CD1c-positive myeloid dendritic cell (primary cell): Measurements from ENCODE around the gene GLT6D1.
"Not testable (repeated sequence)": the region's sequence is repeated elsewhere in the genome, so short reads cannot be mapped to it uniquely, and the experiment has no call there.

ENCODE experiments used
- DNase-seq: peaks from one replicate; pipeline ENCODE4 v3.0.0-alpha.2; 2016; ENCODE audit errors: extremely low spot score

Gene GLT6D1, protein sequence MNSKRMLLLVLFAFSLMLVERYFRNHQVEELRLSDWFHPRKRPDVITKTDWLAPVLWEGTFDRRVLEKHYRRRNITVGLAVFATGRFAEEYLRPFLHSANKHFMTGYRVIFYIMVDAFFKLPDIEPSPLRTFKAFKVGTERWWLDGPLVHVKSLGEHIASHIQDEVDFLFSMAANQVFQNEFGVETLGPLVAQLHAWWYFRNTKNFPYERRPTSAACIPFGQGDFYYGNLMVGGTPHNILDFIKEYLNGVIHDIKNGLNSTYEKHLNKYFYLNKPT

DNA sequence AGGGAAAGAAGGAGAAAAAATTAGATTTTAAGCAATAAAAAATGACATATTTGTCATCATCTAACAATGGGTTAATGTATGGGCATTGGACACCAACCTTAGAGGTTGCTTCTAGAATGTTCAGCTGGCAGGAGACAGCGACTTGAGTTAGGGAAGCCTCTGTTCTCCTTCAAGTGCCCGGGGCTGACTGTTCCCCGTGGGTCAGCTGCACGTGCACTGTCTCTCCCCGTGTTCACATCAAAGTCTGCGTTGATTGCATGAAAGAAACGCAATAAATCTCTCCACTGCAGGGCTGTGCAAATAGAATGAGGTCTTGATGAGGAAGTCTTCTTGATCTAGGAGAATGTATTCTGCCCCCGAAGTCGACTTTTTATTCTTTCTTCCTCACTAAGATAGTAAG is at the start of gene GLT6D1:
Gene GLT6D1, minus strand, starts transcription at position 345 of the 400 bp plus-strand sequence. CDS start 353 bp downstream, outside the sequence.
- DNase-seq = no peak

DNA sequence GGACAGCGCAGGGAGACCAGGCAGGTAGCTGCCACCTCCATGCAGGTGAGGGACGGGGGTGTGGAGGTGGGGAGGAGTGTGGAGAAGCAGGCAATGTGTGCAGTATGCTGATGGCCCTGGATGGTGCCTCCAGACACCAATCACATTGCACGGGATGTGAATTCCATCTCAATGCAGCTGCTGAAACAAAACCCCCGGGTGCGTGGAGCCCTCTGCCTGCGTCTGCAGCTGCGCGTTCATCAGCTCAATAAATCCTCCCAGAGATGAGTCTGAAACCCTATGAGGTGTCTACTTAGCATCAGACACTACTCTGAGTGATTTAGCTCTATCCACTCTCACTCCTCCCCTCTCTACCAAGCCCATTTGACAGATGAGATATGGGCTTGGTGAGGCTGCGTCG is 49.7 kb upstream of the GLT6D1 start:
- DNase-seq = no peak

DNA sequence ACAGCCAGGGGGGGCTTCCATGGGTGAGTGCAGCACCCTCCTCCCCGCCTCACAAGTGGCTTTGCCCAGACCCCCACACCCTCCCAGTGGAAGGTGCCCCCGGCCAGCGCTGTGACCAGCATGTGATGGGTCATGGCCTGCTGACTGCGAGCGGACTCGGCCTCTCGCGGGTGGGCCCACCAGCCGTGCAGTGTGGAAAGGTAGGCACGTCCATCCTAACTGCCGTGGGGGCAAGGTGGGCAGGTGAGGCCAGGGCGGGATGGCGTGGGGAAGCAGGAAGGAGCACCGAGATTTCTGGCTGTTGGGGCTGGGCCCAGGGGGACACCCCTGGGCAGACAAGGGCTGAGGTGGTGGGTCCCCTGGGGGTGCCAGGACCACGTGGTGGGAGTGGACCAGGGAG is 47.9 kb upstream of the GLT6D1 start:
- DNase-seq = no peak

DNA sequence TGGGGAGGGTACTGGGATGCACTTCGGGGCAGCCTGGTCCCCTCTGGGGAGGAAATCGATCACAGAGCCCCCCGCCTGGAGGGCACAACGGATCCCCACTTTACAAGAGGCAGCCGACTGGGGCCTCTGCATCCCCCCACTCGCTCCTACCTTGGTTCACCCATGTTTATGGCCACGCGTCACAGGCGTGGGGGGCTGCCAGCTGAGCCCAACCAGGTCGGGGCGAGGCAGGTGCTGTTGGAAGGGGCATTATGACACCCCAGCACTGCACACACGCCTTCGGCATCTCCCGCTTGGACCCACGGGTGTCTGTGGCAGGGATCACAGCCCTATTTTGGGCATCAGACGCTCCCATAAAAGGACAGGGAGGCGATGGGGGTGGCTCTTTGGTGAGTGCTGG is 45.4 kb upstream of the GLT6D1 start:
- no peak for DNase-seq

DNA sequence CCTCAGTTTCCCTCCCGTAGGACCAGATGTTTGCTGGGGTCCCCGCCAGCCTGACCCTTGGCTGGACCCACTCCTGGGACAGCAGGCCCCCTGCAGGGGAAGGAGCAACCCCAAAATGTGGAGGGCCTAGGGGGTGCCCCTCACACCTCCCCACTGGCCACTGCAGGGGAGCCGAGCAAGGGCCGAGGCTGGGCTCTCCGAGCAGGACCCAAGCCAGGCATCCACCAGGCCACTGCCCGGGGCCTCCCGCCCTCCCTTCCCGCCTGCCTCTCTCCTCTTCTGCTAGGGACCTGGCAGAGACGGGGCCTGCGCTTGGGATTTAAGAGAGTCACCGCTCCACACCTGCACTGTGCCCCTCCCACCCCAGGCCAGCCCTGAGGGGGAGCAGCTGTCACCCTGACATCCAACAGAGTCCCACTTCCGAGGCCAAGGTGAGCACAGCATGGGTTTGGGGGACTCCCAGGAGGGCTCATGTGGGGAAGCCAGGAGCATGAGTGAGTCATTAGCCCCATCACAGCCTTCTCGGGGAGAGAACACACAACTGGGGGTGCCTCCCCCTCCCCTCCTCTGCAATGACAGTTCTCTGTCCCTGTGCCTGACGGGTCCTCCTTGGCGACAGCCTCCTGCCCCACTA is 44.2 kb upstream of the GLT6D1 start:
- DNase-seq = no peak

DNA sequence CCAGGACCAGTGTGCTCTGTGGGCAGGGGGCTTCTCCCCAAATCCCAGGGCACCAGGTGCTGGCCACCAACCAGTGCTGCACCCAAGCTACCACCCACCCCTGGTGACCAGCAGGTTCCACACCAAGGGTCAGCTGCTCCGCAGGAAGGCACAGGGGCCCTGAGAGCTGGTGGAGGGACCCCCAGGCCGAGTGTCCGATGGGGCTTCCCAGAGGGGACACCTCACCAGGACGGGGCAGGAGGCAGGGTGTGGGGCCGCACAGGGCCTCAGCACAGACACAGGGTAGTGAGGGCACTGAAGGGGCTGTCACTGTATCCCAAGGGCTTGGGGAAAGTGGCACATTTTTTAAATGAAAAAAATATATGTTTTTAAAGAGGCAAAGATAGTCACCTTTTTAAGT is 41.8 kb upstream of the GLT6D1 start:
- no peak for DNase-seq

DNA sequence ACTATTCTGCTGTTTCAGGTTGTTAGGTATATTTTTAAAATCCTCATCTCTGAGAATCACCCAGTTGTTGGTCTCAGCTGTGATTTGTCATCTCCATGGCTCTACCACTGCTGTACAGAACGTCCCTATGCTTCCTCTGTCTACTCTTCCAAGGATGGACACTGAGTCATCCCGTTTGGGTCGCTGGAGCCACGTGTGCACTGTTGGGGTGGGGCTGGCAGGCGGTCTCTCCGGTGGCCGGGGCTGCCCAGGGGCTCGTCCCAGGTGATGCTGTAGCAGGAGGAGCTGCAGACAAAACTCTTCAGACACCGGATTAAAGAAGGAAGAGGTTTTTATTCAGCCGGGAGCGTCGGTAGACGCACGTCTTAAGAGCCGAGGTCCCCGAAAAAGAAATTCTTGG is 40.7 kb upstream of the GLT6D1 start:
- no peak for DNase-seq

DNA sequence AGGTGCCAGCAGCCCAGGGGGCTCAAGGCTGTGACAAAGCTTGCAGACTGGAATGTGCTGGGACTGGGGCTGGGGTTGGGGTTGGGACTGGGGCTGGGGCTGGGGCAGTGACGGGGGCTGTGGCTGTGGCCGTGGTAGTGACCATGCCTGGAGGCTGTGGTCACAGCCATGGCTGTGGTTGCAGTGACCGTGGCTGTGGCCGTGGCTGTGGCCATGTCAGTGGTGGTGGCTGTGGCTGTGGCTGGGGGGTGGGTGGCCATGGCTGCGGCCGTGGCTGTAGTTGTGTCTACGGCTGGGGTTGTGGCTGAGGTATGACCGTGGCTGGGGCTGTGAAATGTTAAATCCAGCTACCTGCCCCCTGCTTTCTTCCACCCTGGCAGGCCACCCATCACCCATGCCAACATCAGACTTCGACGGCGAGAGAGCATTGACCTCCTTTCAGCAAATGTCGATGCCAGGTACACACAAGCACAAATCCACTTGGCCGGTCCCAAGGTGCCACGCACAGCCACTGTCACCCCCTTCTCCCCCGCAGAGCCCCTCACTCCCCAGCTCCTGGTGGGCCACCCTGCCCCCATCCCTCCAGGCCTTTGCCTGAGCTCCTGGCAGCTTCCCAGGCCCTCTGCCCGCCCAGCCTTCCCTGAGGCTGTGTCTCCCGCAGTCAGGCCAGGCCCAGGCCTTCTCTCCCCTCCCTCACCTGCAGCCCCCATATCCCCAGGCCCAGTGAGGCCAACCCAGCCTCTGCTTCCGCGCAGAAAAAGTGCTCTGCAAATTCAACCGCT is 39.1 kb upstream of the GLT6D1 start:
- no peak for DNase-seq

DNA sequence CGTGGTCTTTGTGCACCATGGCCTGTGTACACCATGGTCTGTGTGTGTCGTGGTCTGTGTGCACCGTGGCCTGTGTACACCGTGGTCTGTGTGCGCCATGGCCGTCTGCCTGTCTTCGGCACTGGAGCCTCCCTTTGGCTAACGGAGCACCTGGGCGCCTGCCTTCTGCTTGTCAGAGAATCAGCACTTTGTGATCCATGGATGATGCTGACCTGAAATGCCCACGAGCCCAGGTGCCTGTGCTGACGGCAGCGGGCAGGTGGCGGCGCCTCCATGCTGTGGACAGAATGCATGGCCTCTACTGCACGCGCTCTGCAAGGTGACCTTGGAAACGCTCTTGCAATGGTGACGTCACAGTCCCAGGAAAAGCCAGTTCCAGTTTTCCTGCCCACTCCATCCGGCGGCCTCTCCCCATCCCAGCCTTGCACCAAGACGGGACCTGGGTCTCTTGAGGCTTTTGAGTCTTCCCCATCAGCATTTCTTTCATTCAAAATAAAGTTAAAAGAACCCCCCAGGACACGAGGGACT is 38.4 kb upstream of the GLT6D1 start:
- no peak for DNase-seq

DNA sequence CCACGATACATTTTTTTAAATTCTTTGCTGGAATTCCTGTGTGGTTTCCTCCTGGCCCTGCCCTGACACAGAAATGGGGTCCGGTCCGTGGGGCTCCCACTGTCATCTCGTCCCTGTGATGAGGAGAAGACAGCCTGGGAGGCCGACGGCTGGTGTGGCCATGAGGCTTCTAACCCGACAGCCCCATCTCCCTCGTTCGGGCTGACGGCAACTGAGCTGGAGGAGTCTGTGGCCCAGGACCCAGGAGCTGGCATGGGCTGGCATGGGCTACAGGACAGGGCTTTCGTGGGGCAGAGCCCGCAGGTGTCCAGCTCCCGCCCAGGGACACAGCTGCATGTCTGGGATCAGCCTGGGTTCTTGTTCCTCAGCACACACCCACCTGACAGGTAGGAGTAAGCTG is 37.6 kb upstream of the GLT6D1 start:
- no peak for DNase-seq

DNA sequence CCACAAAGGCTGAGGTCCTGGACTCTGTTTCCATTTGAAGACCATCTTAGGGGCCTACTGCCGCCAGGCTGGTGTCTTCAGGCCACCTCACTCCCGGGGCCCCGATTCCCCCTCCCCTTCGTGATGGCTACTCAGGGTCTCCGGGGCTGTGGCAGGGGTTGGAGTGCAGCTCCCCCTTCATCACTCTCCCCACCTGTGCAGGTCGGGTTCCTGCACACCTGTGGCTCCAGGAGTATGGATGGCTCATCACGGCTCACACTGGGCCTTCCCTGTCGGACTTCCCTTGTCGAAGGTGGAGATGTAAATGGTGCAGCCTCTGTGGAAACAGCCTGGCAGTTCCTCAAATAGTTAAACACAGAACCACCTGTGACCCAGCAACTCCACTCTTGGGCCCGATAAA is 35.6 kb upstream of the GLT6D1 start:
- no peak for DNase-seq

DNA sequence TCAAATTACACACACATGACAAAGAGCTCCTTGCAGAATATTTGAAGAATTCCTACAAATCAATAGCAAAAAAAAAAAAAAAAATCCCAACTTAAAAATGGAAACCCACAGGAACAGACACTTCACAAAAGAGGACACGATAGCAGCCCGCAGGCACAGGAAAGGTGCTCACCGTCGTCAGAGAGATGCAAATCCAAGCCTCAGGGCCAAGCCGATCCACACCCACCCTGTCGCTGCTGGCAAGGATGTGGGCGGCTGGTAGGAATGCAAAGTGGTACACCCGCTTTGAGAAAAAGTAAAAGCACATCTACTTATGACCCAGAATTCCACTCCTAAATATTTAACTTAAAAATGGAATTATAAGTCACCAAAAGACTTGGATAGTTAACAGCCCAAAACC is 34.6 kb upstream of the GLT6D1 start:
- DNase-seq = no peak

DNA sequence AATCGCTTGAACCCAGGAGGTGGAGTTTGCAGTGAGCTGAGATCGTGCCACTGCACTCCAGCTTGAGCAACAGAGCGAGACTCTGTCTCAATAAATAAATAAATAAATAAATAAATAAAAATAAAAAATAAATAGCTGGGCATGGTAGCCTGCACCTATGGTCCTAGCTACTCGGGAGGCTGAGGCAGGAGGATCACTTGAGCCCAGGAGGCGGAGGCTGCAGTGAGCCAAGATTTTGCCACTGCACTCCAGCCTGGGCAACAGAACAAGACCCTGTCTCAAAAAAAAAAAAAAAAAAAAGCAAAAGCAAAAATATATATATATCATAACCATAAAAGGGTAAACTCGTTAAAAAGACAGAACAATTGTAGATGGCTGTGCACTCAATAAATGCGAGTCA is 33.4 kb upstream of the GLT6D1 start:
- DNase-seq = not testable (repeated sequence)

DNA sequence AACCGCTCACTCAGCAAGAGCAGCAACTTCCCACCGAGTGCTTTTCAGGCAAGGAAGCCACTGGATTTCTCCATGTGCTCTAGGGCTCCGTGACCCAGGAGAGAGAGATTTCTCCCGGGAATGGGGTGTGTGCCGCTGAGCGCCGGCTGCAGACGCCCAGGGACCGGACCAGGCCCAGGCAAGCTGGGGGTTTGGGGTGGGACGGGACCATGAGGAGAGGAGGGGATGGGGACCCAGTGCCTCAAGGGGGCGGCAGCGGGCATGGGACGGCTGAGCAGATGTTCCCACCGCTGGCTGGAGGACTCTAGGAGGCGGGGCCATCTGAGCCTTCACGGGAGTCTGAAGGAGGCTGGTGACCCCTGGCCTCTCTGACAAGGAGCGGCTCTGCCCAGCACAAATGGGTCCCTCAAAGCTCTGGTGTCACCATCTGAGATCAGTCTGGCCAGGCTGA is 32.3 kb upstream of the GLT6D1 start:
- DNase-seq = no peak

DNA sequence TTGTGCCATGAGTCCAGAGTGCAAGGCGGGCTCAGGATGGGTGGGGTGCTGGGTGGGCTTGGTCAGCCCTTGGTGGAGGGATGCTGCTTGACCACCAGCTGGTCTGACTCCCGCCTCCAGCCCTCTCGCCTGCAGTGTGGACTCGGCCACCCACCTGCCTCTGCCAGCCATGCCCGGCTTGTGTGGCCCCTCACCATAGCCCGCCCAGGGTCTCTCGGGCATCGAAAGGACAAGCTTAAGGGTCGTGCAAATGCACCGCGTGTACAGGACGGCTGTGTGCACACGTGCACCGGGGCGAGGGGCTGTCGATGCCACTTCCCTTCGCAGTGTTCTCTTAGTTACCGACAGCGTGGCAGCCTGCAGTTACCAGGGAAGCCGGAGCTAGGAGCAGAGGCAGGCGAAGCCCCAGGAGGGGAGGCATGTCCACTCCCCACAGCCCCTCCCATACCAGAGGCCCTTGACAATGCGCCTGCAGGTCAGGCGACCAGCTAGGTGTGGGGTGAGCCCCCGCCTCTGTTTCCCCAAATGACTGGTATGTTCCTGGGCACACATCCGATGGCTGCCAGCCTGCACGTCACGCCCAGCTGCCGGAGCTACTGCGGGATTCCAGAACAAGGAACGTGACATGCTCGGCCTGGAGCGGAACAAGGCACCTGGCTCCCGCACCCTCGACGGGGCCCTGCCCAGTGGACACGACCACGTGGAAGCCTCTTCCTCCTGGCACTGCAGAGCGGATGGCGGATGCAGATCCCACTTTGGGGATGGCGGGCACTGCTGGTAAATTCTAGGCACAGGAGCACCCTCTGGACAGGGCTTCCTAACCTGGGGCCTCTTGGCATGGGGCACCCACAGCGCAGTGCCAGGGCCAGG is 31.6 kb upstream of the GLT6D1 start:
- no peak for DNase-seq

DNA sequence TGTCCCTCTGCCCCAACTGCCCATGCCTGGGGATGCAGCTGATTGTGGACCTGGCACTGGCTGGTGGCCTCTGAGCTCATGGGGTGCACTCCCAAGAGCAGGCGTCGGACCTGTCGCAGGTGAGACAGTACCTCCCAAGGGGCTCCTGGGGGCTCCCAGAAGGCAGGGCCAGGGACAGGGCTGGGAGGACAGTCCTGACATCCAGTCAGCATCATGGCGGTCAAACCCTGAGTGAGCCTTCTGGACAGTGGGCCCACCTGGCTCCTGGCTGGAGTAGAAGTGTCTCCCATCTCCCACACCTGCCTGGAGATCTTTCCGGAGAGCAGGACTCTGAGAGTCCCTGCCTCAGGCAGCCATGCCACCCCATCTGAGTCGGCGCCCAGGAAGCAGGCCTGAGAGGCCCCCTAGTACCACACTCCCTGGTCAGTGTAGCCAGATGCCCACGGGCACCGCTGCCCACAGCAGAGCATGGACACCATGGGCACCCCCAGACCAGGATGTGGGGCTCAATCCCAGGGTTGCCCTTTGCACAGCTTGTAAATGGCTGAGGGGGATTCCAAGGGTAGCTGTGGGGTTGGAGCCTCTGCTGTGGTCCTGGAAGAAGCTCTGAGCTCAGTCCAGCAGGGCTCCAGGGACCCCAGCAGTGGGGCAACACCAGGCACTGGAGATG is 30.4 kb upstream of the GLT6D1 start:
- DNase-seq = no peak

DNA sequence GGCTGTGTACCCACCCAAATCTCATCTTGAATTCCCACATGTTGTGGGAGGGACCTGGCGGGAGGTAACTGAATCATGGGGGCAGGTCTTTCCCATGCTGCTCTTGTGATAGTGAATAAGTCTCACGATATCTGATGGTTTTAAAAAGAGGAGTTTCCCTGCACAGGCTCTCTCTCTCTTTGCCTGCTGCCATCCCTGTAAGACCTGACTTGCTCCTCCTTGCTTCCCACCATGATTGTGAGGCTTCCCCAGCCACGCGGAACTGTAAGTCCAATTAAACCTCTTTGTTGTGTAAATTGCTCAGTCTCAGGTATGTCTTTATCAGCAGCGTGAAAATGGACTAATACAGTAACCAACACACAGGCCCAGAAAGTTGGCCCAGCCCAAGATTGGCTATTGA is 29.7 kb upstream of the GLT6D1 start:
- DNase-seq = not testable (repeated sequence)

DNA sequence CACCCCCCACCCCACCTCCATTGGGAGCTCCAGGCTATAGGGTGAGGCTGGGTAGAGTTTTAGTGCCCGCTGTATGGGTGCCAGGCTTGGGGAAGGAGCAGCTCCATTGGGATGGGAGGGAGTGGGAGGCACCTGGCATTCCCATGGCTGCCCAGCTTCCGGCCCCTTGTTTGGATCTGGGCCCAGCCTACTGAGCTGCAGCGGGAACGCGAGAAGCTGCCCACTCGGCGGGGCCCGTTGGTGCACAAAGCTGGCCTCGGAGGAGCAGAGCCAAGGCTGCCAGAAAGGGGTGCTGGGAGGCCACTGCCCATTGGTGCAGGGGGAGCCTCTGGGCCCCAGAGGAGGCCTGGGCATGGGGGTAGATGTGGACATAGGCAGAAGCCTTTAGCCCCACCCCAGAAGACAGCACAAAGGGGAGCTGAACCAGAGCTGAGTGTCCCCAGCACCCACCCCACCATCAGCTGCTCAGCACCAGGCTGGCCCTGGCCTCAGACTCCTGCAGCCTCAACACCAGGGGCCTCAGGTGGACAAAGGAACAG is 28.2 kb upstream of the GLT6D1 start:
- no peak for DNase-seq

DNA sequence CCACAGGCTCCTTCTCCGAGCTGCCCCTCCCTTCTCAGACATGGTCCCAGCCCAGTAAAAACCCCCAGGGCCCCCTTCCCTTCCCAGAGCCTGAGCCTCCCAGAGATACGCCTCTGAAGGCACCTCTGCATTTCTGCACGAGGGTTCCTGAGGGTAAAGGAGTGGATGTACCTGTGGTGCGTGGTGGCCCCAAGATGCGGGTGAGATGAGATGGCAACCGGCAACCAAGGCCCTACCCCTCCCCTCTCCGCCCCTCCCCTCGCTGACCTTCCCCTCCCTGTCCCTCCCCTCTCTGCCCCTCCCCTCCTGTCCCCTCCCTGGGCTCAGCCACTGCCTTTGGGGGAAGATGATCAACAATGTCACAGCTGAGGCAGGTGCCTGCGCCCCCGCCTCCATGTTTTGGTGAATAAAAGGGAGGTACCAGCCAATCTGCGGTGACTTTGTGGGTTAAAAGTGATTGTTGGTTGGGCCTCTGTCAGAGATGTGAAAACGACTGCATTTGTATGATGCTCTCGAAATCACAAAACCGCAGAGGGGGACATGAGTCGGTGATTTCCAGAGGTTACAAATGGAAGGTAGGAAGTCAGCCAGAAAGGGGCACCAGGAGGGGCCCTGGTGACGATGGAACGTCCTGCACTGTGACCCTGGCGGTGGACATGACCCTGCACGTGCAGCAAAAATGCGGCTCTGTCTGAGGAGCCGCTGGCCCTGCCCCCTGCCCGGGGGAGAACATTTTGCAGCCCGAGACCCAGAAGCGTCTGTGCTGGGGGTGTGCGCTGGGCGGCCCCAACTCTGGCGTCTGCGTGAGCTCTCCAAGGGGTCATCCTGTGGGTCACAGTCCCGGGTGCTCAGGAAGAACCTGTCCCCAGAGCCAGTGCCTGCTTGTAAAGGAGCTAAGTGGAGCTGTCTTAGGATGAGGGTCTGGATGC is 27.5 kb upstream of the GLT6D1 start:
- DNase-seq = no peak

DNA sequence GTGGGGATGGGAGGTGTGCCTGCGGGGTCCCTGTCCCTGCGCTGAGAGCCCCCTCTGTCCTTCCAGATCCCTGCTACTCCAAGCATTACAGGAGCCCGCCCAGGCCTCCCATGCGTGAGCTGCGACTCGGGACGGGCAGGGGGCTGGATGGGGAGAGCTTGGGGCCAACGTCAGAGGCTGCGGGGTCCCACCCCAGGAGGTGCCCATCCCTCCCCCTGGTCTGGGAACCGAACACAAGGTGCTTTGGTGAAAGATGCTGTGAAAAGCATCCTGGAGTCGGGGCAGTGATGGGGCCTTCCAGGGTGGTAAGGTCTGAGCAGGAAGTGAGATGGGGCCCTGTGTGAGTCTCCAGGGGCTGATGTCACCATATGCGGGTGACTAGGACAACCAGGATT is 26.5 kb upstream of the GLT6D1 start:
- no peak for DNase-seq
